ENCODE data around the gene SLX4. TPM values are rescaled to one million over a fixed set of nuclear protein-coding genes. Genes with fewer than 3 reads are reported as not detected.

SLX4 gene
- polyA plus RNA-seq, 1 of the 3 experiments (the other 2 are of a cell fraction): 2.1 TPM

- Histone ChIP-seq H2AFZ (ENCODE audit: low read depth) (no peak overlapping the region), H3K79me2 (ENCODE audit: insufficient read depth) (no peaks in the 10 kb centered on the region), H3F3A (replicated peaks; ENCODE audit: insufficient read depth) (peaks cover 3% of the 10 kb centered on the region), H3K4me3 (ENCODE audit: low read depth in 2 of 2, low read length in 1 of 2) (no peak overlapping the region), H3K9ac (no peak overlapping the region), H3K9me3 (no peaks in the 10 kb centered on the region), H4K20me1 (ENCODE audit: insufficient read depth) (no peaks in the 10 kb centered on the region), H3K27me3 (ENCODE audit: insufficient read depth) (no peaks in the 10 kb centered on the region), H3K27ac (ENCODE audit: low read depth in 2 of 2, low read length in 1 of 2) (no peak overlapping the region), H3K36me3 (replicated peaks in 1 of 2; ENCODE audit: control insufficient read depth in 1 of 2, insufficient read depth in 2 of 2, low read length in 1 of 2) (peaks cover 20 to 43% of the 10 kb centered on the region in 2 experiments), H3K9me2 (no peaks in the 10 kb centered on the region), H3K4me1 (ENCODE audit: control insufficient read depth in 1 of 2, insufficient read depth in 2 of 2, low read depth in 1 of 2, low read length in 1 of 2) (no peaks in the 10 kb centered on the region), H3K4me2 (no peak overlapping the region)
- CTCF ChIA-PET: interaction anchor here (0.6 to 1.3 kb wide), 3 partner anchors 16 to 616 kb away, joined by 3 read pairs; no protein-coding TSS in a partner anchor
- POLR2A ChIA-PET: no interaction called here
- no peak for DNase-seq
- WGBS (ENCODE audit: low lambda C conversion rate): 94% methylated on average over 4 of the region's 4 CpGs
- TF ChIP-seq MAX (IDR thresholded peaks at IDR 0.05; ENCODE audit: low read depth): no peak
- no peak for TF ChIP-seq EZH2phosphoT487 (IDR thresholded peaks at IDR 0.05; ENCODE audit: borderline replicate concordance, low read depth)
- no peak for TF ChIP-seq FOXJ3 (CRISPR knock-in tag; IDR thresholded peaks at IDR 0.05)
- no peak for TF ChIP-seq YY1 (IDR thresholded peaks at IDR 0.05; ENCODE audit: low read depth)
- TF ChIP-seq RFX5 (IDR thresholded peaks at IDR 0.05; ENCODE audit: low read length): no peak
- TF ChIP-seq SIN3A (IDR thresholded peaks at IDR 0.05; ENCODE audit: borderline replicate concordance, low read depth, low read length): no peak
Measured at GRCh38 chr16:3536851-3537250, 74.6 kb downstream of the SLX4 start.

DNA sequence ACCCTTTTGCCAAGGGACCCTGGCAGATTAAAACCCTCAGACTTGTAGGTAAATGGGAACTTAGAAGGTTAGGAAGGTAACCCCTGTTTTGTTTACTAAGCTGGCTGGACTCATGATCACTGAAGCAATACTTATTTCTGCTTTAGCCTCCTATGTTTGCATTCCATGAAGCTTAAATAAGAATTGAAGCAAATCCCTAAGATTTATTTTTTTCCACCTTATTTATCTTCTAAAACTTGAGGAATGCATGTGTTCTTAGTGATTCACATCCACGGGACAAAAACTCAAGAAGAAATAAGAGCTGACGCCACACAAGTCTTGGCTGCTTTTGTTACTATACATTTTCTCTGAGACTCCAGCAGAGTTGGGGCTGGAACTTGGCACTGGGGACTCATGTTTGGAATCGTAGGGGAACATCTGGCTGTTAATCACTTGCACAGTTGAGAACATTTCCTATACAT is 75.1 kb downstream of the SLX4 start:
- H3K27ac ChIP-seq (ENCODE audit: low read depth in 2 of 2, low read length in 1 of 2): no peak overlapping the region
- POLR2A ChIA-PET: no interaction called here

More for the DNA sequence above, 75.1 kb downstream of the SLX4 start:
- CTCF ChIA-PET: interaction anchor here (0.6 to 1.3 kb wide), 3 partner anchors 17 to 616 kb away, joined by 3 read pairs; no protein-coding TSS in a partner anchor
- Histone ChIP-seq H3K9me2 (no peaks in the 10 kb centered on the region), H4K20me1 (ENCODE audit: insufficient read depth) (no peaks in the 10 kb centered on the region), H3K4me2 (no peak overlapping the region), H3K27me3 (ENCODE audit: insufficient read depth) (no peaks in the 10 kb centered on the region), H3K79me2 (ENCODE audit: insufficient read depth) (no peaks in the 10 kb centered on the region), H3K4me3 (ENCODE audit: low read depth in 2 of 2, low read length in 1 of 2) (no peak overlapping the region), H3K9ac (no peak overlapping the region), H3K4me1 (ENCODE audit: control insufficient read depth in 1 of 2, insufficient read depth in 2 of 2, low read depth in 1 of 2, low read length in 1 of 2) (no peaks in the 10 kb centered on the region), H3F3A (replicated peaks; ENCODE audit: insufficient read depth) (peaks cover 3% of the 10 kb centered on the region), H3K36me3 (replicated peaks in 1 of 2; ENCODE audit: control insufficient read depth in 1 of 2, insufficient read depth in 2 of 2, low read length in 1 of 2) (peaks cover 20 to 43% of the 10 kb centered on the region in 2 experiments), H2AFZ (ENCODE audit: low read depth) (no peak overlapping the region), H3K9me3 (no peaks in the 10 kb centered on the region)
- TF ChIP-seq JUND (IDR thresholded peaks at IDR 0.05) (no peak), EP300 (IDR thresholded peaks at IDR 0.05; ENCODE audit: borderline replicate concordance in 1 of 2, low read depth in 1 of 2, low read length in 1 of 2) (no peak), SMC3 (IDR thresholded peaks at IDR 0.05; ENCODE audit: low read depth, low read length) (no peak), RCOR1 (IDR thresholded peaks at IDR 0.05; ENCODE audit: low read length) (no peak), MXI1 (IDR thresholded peaks at IDR 0.05; ENCODE audit: low read depth, low read length) (no peak), YY1 (IDR thresholded peaks at IDR 0.05; ENCODE audit: low read depth) (no peak), RFX5 (IDR thresholded peaks at IDR 0.05; ENCODE audit: low read length) (no peak), MAX (IDR thresholded peaks at IDR 0.05; ENCODE audit: low read depth) (no peak), TEAD4 (IDR thresholded peaks at IDR 0.05; ENCODE audit: borderline replicate concordance, insufficient read depth) (no peak), CHD2 (IDR thresholded peaks at IDR 0.05; ENCODE audit: low read length, partially characterized antibody) (no peak), RXRA (IDR thresholded peaks at IDR 0.05; ENCODE audit: borderline replicate concordance, low read depth) (no peak), TCF12 (IDR thresholded peaks at IDR 0.05) (no peak), EZH2phosphoT487 (IDR thresholded peaks at IDR 0.05; ENCODE audit: borderline replicate concordance, low read depth) (no peak), SIN3A (IDR thresholded peaks at IDR 0.05; ENCODE audit: borderline replicate concordance, low read depth, low read length) (no peak)
- 86% methylated on average over 3 of the region's 3 CpGs for WGBS (ENCODE audit: low lambda C conversion rate)
- no peak for DNase-seq

Data from SK-N-SH (cell line).